Epithelial cell of esophagus (primary cell): ENCODE results near the gene ACTR1A.

Source experiments
- DNase-seq: peaks from one replicate; pipeline ENCODE4 v3.0.0; 2010; ENCODE audit warnings: low read depth
- H3K4me3 ChIP-seq: 2 replicates; pipeline ENCODE4 v1.5.1; 2011; ENCODE audit warnings: mild to moderate bottlenecking, low read length, control low read depth
- TF ChIP-seq, protein P1 (sequence below): IDR thresholded peaks from 2 replicates; pipeline ENCODE4 v1.5.1; 2011; ENCODE audit warnings: low read depth, mild to moderate bottlenecking, low read length, control low read depth, inconsistent platforms; ENCODE audit not compliant: insufficient read depth; ENCODE audit errors: missing control alignments

The ACTR1A gene

DNA sequence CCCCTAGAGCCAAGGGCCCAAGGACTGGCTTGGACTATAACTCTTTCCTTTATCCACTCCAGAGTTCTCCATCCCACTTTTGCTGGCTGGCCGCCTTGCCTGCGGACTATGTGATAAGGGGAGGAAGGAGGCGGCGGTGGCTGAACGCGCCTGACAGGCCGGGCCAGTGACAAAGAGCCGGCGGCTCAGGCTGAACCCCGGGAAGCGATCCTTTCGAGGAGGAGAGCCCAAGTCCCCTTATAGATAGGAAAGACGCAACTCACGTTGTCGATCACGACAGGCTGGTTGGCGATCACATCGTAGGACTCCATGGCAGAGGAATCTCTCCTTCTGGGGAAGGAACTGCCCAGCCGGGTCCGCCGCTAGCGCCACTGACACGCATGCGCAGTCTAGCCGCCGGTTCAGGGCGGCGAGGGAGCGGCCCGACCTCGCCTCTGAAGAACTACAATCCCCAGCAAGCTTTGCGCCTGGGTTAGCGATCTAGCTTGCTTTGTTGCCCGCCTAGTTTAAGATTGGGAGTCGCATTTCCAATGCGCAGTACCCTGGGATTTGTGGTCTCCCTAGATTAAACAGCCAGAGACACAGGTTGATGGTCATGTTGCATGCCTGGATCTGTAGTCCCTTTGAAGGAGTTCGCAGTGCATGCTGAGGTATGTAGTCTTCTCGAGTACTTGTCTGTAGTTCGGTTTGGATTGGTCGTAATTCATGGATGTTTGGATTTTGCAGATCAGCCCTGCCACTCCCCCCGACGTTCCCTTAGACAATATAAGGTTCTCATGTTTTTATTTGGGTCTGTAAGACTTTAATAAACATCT is at the start of gene ACTR1A:
Gene ACTR1A, minus strand, starts transcription at position 376 of the 815 bp plus-strand sequence. Its CDS starts 65 bp downstream, at position 311.
- DNase-seq: peak; percentile 100
- peak within 1 kb of the TSS; percentile 97 for H3K4me3 ChIP-seq
- TF ChIP-seq, protein P1, sequence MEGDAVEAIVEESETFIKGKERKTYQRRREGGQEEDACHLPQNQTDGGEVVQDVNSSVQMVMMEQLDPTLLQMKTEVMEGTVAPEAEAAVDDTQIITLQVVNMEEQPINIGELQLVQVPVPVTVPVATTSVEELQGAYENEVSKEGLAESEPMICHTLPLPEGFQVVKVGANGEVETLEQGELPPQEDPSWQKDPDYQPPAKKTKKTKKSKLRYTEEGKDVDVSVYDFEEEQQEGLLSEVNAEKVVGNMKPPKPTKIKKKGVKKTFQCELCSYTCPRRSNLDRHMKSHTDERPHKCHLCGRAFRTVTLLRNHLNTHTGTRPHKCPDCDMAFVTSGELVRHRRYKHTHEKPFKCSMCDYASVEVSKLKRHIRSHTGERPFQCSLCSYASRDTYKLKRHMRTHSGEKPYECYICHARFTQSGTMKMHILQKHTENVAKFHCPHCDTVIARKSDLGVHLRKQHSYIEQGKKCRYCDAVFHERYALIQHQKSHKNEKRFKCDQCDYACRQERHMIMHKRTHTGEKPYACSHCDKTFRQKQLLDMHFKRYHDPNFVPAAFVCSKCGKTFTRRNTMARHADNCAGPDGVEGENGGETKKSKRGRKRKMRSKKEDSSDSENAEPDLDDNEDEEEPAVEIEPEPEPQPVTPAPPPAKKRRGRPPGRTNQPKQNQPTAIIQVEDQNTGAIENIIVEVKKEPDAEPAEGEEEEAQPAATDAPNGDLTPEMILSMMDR: no peak

DNA sequence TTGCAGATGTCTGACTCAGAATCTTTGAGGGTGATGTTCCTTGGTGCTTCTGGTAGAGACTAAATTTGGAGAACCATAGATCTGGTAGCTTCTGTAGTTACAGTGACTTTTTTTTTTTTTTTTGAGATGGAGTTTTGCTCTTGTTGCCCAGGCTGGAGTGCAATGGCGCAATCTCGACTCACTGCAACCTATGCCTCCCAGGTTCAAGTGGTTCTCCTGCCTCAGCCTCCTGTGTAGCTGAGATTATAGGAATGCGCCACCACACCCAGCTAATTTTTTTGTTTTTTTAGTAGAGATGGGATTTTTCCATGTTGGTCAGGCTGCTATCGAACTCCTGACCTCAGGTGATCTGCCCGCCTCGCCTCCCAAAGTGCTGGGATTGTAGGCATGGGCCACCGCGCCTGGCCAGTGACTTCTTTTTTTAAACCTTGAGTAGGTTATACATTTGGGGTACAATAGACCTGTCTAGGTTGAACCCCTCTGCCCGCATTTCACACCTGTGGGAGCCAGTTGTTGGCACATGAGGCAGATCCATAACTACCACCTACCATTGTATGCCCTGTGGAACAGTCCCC is 48.2 kb upstream of the ACTR1A start:
- no peak overlapping the region for H3K4me3 ChIP-seq
- DNase-seq: no peak
- TF ChIP-seq, protein P1: no peak

DNA sequence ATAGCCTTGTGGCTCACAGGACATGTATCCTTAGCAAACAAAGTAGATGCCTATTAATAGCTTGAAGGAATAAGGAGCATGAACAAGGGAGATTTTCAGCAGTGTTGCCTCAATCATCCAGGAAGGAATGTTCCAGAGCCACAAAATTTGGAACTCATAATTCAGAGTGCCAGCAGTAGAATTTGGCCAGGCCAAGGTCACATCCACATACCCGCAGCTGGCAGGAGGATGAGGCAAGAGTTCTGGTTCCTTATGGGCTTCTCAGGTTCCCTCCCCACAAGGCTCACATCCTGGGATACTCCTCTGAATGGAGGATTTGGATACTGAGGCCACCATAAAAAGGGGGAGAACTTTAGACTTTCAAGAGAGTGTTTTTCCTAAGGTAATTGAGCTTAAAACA is 47.0 kb upstream of the ACTR1A start:
- TF ChIP-seq, protein P1: no peak
- H3K4me3 ChIP-seq: no peak overlapping the region
- no peak for DNase-seq

DNA sequence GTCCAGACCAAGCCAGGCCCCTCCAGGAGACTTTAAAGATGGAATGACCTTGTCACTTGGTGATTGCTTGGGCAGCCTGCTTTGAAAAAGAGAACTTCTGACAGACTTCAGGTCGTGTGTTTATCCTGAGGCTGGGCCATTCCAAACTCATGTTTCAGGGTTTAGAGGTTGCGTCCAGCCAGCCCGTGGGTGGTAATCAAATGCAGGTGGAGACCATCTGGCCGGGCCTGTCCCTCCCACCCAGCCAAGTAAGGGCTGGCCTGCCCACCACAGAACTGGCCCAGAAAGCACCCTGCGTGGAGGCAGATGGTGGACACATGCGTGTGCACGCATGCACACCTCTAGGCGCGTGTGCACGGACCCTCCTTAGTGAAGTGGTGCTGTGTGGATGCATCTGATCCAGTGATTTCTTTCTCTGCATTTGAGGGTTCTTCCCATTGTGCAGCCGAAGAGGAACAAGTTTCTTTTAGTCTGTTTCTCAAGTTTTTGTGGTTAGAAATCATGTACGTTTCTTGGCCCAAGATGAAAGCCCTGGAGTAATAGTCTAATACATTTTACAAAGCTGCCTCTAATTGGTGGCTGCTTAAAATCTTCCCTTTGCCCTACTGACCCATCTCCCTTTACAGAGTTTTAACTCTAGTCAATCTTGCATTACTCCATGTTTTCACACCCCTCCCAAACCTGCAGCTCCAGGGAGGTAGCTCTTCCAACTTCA is 44.3 kb upstream of the ACTR1A start:
- no peak overlapping the region for H3K4me3 ChIP-seq
- TF ChIP-seq, protein P1: no peak
- no peak for DNase-seq

DNA sequence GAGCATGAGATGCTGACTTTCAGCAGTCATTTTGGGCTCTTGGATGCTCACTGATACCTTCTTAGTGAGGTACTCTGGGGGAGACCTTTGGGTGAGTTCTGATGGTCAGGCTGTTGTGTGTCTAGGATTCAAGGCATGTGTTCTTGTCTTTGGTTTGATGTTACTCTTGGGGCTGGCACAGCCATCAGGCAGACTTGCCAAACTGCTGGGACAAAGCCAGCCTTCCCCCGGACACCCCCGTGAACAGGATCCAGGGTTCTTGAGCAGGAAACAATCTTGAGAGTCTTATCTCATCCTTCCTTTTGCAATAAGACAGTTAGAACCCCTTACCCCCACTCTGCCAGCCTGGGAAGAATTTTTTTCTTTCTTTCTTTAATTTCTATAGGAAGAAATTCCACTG is 43.5 kb upstream of the ACTR1A start:
- H3K4me3 ChIP-seq: no peak overlapping the region
- DNase-seq: no peak
- TF ChIP-seq, protein P1: no peak

DNA sequence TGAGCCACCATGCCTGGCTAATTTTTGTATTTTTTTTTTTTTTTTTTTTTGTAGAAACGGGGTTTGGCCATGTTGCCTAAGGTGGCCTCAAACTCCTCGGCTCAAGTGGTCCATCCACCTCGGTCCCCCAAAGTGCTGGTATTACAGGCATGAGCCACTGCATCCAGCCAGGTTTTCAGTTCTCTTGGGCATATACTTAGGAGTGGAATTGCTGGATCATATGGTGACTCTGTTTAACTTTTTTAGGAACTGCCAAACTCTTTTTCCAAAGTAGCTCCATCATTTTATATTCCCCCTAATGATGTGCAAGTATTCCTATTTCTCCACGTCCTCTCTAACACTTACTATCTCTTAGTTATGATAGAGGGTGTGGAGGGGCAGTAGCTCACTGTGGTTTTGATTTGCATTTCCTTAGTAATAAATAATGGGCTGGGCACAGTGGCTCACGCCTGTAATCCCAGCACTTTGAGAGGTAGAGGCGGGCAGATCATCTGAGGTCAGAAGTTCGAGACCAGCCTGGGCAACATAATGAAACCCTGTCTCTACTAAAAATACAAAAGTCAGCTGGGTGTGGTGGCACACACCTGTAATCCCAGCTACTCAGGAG is 42.9 kb upstream of the ACTR1A start:
- H3K4me3 ChIP-seq: no peak overlapping the region
- DNase-seq: no peak
- TF ChIP-seq, protein P1: no peak
